PC-3 (cell line): ENCODE data around the gene ADAM12. TPM values are rescaled to one million over a fixed set of nuclear protein-coding genes. Genes with fewer than 3 reads are reported as not detected.

ENCODE experiments used
- ATAC-seq: fragments of 200-7000 bp; cut with Tn5 transposase; 2 replicates; pipeline ENCODE4 v1.9.1; 2020; ENCODE audit warnings: mild to moderate bottlenecking, moderate library complexity
- BruUV-seq: library from RNA; stranded (reverse); fragments of 400-500 nt; replicated peaks from 2 replicates; lab custom pipeline; 2021; lab: Mats Ljungman, UMichigan
- CTCF ChIA-PET: fragments of 300-600 bp; sonication (Branson Sonifier 250); formaldehyde crosslinking; loops from one replicate; lab custom pipeline; 2022; ENCODE audit warnings: antibody characterized with exemption; lab: Charles Lee
- POLR2A ChIA-PET: fragments of 300-600 bp; sonication (Branson Sonifier 250); formaldehyde crosslinking; loops from one replicate; lab custom pipeline; 2022; ENCODE audit warnings: antibody characterized with exemption; ENCODE audit not compliant: unreplicated experiment; lab: Charles Lee
- DNase-seq: peaks from one replicate; pipeline ENCODE4 v3.0.0-alpha.2; 2015
- H2AFZ ChIP-seq: fragments of 300-600 bp; sonication (generic); 2 replicates; pipeline ENCODE4 v1.6.0; 2016; ENCODE audit warnings: antibody characterized with exemption, low read length
- H3F3A ChIP-seq: fragments of 300-600 bp; sonication (generic); one replicate; pipeline ENCODE4 v1.6.0; 2017; ENCODE audit warnings: antibody characterized with exemption, low read length, control low read depth, mild to moderate bottlenecking; ENCODE audit not compliant: unreplicated experiment
- H3K27ac ChIP-seq: fragments of 300-600 bp; sonication (generic); 2 replicates; pipeline ENCODE4 v1.5.1; 2016; ENCODE audit warnings: mild to moderate bottlenecking, low read length
- H3K27me3 ChIP-seq: fragments of 300-600 bp; sonication (generic); 2 replicates; pipeline ENCODE4 v1.6.1; 2016; ENCODE audit warnings: low read length, mixed read lengths
- H3K36me3 ChIP-seq: fragments of 300-600 bp; sonication (generic); 2 replicates; pipeline ENCODE4 v1.6.1; 2016; ENCODE audit warnings: low read depth, mixed run types, low read length, mixed read lengths
- H3K4me1 ChIP-seq: fragments of 300-600 bp; sonication (generic); 2 replicates; pipeline ENCODE4 v1.5.1; 2016; ENCODE audit warnings: low read length; ENCODE audit not compliant: insufficient read depth
- H3K4me2 ChIP-seq: fragments of 300-600 bp; sonication (generic); 2 replicates; pipeline ENCODE4 v1.6.0; 2016; ENCODE audit warnings: low read length
- H3K4me3 ChIP-seq: fragments of 300-600 bp; sonication (generic); 2 replicates; pipeline ENCODE4 v1.5.1; 2016; ENCODE audit warnings: mild to moderate bottlenecking, low read length, mixed read lengths
- H3K79me2 ChIP-seq: fragments of 300-600 bp; sonication (generic); 2 replicates; pipeline ENCODE4 v1.6.1; 2017; ENCODE audit warnings: low read length, mixed read lengths
- H3K9ac ChIP-seq: fragments of 300-600 bp; sonication (generic); 2 replicates; pipeline ENCODE4 v1.6.0; 2016; ENCODE audit warnings: mild to moderate bottlenecking, low read length
- H3K9me2 ChIP-seq: fragments of 300-600 bp; sonication (generic); replicated peaks from 2 replicates; pipeline ENCODE4 v1.6.1; 2016; ENCODE audit warnings: mixed run types, low read length, mixed read lengths
- H3K9me3 ChIP-seq: fragments of 300-600 bp; sonication (generic); 2 replicates; pipeline ENCODE4 v1.6.1; 2016; ENCODE audit warnings: low read length, mixed read lengths
- H4K20me1 ChIP-seq: fragments of 300-600 bp; sonication (generic); 2 replicates; pipeline ENCODE4 v1.6.1; 2016; ENCODE audit warnings: low read length, mixed read lengths
- CTCF ChIP-seq: fragments of 300-600 bp; sonication (generic); conservative IDR thresholded peaks from 2 replicates; pipeline ENCODE4 v1.5.1; 2017; ENCODE audit warnings: antibody characterized with exemption, low read depth, mild to moderate bottlenecking, low read length
- EZH2 ChIP-seq: fragments of 300-600 bp; sonication (generic); IDR thresholded peaks from one replicate; pipeline ENCODE4 v1.6.1; 2017; ENCODE audit warnings: antibody characterized with exemption, mild to moderate bottlenecking, low read length; ENCODE audit not compliant: unreplicated experiment
- EZH2phosphoT487 ChIP-seq: fragments of 300-600 bp; sonication (generic); IDR thresholded peaks from 2 replicates; pipeline ENCODE4 v1.6.1; 2018; ENCODE audit warnings: mild to moderate bottlenecking, antibody characterized with exemption, low read length, borderline replicate concordance
- intact Hi-C: fragments of 100-400 bp; cut with micrococcal nuclease; formaldehyde crosslinking; loops from 2 replicates; pipeline ENCODE4 v1.9.0; 2023
- total RNA-seq: library from RNA; depleted of rRNA; stranded (reverse); fragments of >200 nt; gene quantifications from 2 replicates; pipeline ENCODE4 v1.2.3, GENCODE V29; 2014

ADAM12 gene
- total RNA-seq, 1 experiment from 2014 or later: 3.4 TPM

DNA sequence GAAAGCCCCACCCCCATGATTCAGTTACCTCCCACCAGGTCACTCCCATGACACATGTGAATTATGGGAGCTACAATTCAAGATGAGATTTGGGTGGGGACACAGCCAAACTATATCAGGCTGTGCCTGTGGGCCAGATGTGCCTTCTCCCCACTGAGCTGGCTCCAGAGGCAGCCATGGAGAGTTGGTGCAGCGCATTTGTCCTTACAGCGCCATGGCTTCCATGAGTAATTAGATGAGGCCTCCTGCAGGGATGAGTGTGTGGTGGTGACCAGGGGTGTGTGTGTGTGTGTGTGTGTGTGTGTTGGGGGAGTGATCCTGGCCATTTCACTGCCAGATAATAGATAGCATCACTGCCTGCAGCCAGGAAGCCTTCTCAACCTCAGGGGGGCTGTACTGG is 397.3 kb downstream of the ADAM12 start:
- Histone ChIP-seq H4K20me1 (no peaks in the 10 kb centered on the region), H3K27me3 (no peaks in the 10 kb centered on the region), H3K4me3 (no peak overlapping the region), H3K27ac (no peak overlapping the region), H3F3A (no peaks in the 10 kb centered on the region), H3K4me2 (no peak overlapping the region), H2AFZ (no peak overlapping the region), H3K9me3 (no peaks in the 10 kb centered on the region), H3K36me3 (no peaks in the 10 kb centered on the region), H3K9me2 (no peaks in the 10 kb centered on the region), H3K9ac (no peak overlapping the region), H3K4me1 (0 out of 2 replicates have a peak, but pooled peaks cover 5% of the 10 kb centered on the region), H3K79me2 (no peaks in the 10 kb centered on the region)
- intact Hi-C loops: no loop called here
- no TSS peak for BruUV-seq
- POLR2A ChIA-PET: interaction anchor here (0.6 kb wide), 1 partner anchor 11 kb away, joined by 6 read pairs; no protein-coding TSS in a partner anchor
- DNase-seq: no peak
- ATAC-seq: no peak
- TF ChIP-seq EZH2phosphoT487: no peak
- TF ChIP-seq CTCF: no peak
- no peak for TF ChIP-seq EZH2
- CTCF ChIA-PET: no interaction called here

DNA sequence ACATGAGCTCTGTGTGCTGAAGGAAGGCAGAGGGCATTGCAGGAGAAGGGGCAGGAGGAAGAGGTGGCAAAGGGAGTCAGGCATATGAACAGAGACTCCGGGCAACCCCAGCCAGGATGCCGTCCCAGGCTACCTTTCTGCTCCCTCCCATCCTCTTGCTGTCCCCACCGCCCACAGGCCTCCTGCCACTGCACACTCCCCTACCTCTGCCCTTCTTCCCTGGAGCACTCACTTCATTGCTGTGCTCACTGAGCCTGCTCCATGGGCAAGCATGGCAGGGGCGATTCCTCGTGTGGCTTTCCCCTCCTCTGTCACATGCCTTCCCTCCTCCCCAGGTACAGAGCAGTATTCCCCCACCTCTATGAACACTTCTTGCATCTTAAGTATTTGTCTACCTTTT is 398.5 kb downstream of the ADAM12 start:
- Histone ChIP-seq H3K27ac (no peak overlapping the region), H4K20me1 (no peaks in the 10 kb centered on the region), H3K9me2 (no peaks in the 10 kb centered on the region), H3K36me3 (no peaks in the 10 kb centered on the region), H3K4me3 (no peak overlapping the region), H3K4me1 (0 out of 2 replicates have a peak, but pooled peaks cover 5% of the 10 kb centered on the region), H2AFZ (no peak overlapping the region), H3K9ac (no peak overlapping the region), H3K27me3 (no peaks in the 10 kb centered on the region), H3K9me3 (no peaks in the 10 kb centered on the region), H3K4me2 (no peak overlapping the region), H3F3A (no peaks in the 10 kb centered on the region), H3K79me2 (no peaks in the 10 kb centered on the region)
- DNase-seq (no peak), ATAC-seq (no peak)
- ChIA-PET POLR2A (no interaction called here), CTCF (no interaction called here)
- BruUV-seq: no TSS peak
- intact Hi-C loops: loop anchor here (10.0 kb wide), 1 partner anchor 175 kb away; no protein-coding TSS in a partner anchor
- TF ChIP-seq EZH2phosphoT487: no peak
- no peak for TF ChIP-seq EZH2

DNA sequence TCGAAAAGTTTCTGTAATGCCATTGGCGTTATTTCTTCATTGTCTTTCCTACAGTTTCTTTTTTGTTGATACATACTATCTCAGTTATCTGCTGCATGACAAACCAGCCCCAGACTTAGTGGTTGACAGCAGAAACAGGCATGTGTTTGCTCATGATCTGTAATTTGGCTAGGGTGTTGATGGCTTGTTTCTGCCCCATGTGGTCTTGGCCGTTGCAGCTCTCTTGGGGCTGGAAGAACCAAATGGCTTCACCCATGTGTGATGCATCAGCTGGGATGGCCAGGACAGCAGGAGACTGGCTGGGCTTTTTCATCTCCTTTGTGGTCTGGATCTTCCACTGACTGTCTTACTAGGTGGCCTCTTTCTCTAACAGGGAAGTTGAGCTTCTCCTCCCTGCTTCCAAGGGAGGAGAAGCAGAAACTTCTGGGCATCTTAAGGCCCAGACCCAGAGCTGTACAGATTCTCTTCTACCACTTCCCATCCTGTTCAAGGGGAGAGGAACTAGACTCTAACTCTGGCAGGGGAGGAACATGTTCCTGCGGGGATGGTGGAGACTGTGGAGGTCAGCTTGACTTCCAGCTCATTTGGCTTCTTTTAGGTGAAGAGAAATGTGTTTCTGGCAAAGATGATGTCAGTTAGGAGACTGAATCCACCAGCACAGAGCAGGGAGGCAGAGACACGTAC is 402.6 kb downstream of the ADAM12 start:
- no peaks in the 10 kb centered on the region for H3K9me3 ChIP-seq
- H3K27ac ChIP-seq: no peak overlapping the region
- BruUV-seq: no TSS peak

More for the DNA sequence above, 402.6 kb downstream of the ADAM12 start:
- intact Hi-C loops: loop anchor here (10.0 kb wide), 1 partner anchor 179 kb away; no protein-coding TSS in a partner anchor
- ChIA-PET CTCF (no interaction called here), POLR2A (no interaction called here)
- Histone ChIP-seq H3K27me3 (no peaks in the 10 kb centered on the region), H3K4me1 (peaks cover 9% of the 10 kb centered on the region), H3K36me3 (no peaks in the 10 kb centered on the region), H2AFZ (no peak overlapping the region), H3K9me2 (no peaks in the 10 kb centered on the region), H3F3A (no peaks in the 10 kb centered on the region), H3K9ac (no peak overlapping the region), H3K4me2 (no peak overlapping the region), H4K20me1 (no peaks in the 10 kb centered on the region), H3K79me2 (no peaks in the 10 kb centered on the region), H3K4me3 (no peak overlapping the region)
- ATAC-seq (no peak), DNase-seq (no peak)
- TF ChIP-seq EZH2 (no peak), CTCF (no peak), EZH2phosphoT487 (no peak)
